GM18526 (cell line): ENCODE results near the gene BIRC6.

ENCODE experiments used
- POLR2A ChIP-seq: IDR thresholded peaks from 3 replicates; pipeline ENCODE4 v1.6.1; 2011; ENCODE audit not compliant: insufficient read length; ENCODE audit errors: extremely low read depth

The BIRC6 gene

DNA sequence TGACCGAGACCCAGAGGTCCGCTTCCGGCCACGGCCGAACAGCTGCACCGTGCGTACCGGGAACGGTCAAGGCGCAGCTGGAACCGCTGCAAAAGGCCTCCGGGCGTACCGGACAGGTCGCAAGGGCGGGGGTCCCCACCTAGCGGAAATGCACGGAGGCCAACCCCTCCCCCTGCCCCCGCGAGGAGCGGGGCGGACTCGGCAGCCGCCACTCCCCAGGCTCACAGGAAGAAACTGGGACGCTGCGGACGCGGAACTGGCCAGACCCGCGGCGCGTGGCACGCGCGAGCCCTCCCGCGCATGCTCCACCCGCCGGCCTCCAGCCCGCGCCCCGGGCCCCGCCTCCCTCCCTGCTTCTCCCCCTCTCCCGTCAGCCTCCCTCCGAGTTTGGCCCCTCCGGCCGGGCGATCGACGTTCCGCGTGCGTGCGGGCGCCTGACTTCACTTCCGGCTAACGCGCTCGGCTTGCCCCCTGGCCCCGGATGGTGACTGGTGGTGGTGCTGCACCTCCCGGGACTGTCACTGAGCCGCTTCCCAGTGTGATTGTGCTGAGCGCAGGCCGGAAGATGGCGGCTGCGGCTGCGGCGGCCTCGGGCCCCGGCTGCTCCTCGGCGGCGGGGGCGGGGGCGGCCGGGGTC lies at the start of gene BIRC6:
TSS of gene BIRC6 (plus strand) at position 343 of the 637 bp plus-strand sequence. CDS start at position 482, 139 bp downstream.
- TF ChIP-seq POLR2A = peak; percentile 95

DNA sequence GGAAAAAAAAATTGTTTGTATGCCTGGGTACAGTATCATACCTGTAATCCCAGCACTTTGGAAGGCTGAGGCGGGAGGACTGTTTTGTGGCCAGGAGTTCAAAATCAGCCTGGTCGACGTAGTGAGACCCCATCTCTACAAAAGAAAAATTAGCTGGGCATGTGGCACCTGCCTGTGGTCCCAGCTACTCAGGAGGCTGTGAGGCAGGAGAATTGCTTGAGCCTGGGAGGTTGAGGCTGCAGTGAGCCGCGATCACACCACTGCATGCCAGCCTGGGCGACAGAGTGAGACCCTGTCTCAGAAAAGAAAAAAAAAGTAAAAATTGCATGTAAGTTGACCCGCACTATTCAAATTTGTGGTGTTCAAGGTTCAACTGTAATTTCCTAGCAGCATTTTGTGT lies 46.2 kb upstream of the BIRC6 start:
- TF ChIP-seq POLR2A = no peak

GRCh38 chr2:32314886-32315285 lies 41.9 kb upstream of the BIRC6 start:
- TF ChIP-seq POLR2A = no peak

- TF ChIP-seq POLR2A = no peak
Measured at GRCh38 chr2:32330136-32330535, 26.7 kb upstream of the BIRC6 start.

- no peak for TF ChIP-seq POLR2A
Measured at GRCh38 chr2:32342801-32343200, 14.0 kb upstream of the BIRC6 start.

GRCh38 chr2:32355976-32356680 lies 695 bp upstream of the BIRC6 start:
- no peak for TF ChIP-seq POLR2A

DNA sequence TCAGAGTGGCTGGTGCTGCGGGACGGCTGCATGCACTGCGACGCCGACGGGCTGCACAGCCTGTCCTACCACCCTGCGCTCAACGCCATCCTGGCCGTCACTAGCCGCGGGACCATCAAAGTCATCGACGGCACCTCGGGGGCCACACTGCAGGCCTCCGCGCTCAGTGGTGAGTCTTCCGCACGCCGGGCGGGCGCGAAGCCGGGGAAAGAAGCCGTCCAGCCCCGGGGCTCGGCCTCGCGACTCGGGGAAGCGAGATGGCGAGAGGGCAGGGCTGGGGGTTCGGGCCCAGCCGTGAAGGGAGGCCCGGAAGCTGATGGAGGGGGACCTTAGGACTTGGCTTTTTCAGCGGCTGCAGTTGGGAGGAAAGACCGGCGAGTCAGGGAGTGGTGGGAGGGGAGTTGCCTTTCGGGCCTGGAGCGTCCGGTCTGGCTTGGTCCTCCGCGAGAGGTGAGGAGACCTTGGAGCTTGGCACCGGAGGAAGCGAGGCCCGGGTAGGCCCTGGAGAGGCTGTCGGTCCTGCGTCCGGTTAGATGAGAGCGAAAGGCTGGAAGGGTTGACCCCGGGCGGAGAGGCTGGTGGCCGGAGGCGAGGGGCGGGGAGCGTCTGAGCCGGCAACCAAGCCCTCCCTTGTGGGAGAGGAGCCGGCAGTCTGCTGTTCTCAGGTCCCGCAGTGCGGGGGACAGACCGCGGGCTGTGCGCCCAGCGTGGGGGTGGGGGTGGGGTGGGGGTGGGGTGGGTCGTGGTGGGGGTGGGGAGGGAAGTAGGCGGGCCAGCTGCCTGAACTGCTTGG lies 691 bp downstream of the BIRC6 start:
- no peak for TF ChIP-seq POLR2A

DNA sequence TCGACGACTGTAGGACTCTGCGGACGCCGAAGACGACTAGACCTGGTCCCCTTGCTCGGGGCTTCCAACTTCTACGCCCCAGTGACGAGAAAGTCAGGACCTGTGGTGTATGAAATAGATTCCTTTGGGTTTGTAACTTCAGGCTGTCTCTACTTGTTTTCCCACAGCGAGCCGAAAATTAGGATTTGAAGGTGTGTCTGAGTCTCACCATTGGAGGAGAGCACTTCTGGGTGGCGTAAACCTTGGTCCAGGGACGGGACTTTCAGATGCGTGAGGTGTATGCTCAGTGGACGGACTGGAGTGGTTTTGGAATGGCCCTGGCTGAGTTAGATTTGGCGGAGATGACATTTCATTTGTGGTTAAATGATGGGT lies 1.3 kb downstream of the BIRC6 start:
- TF ChIP-seq POLR2A = no peak

- no peak for TF ChIP-seq POLR2A
Measured at GRCh38 chr2:32360416-32360815, 3.6 kb downstream of the BIRC6 start.

GRCh38 chr2:32363597-32363996 lies 6.8 kb downstream of the BIRC6 start:
- TF ChIP-seq POLR2A = no peak

DNA sequence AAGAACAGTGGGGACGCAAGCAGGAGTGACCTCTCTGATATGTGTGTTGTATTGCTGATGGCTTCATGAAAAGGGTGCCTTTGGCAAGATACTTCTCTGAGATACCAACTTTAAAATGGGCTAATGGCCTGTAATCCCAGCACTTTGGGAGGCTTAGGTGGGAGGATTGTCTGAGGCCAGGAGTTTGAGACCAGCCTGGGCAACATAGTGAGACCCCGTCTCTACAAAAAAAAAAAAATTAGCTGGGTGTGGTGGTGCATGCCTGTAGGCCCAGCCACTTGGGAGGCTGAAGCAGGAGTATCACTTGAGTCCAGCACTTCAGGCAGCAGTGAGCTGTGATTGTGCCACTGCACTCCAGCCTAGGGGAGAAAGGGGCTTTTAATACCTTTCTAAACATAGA lies 9.8 kb downstream of the BIRC6 start:
- TF ChIP-seq POLR2A = no peak

GRCh38 chr2:32369222-32369621 lies 12.4 kb downstream of the BIRC6 start:
- no peak for TF ChIP-seq POLR2A

DNA sequence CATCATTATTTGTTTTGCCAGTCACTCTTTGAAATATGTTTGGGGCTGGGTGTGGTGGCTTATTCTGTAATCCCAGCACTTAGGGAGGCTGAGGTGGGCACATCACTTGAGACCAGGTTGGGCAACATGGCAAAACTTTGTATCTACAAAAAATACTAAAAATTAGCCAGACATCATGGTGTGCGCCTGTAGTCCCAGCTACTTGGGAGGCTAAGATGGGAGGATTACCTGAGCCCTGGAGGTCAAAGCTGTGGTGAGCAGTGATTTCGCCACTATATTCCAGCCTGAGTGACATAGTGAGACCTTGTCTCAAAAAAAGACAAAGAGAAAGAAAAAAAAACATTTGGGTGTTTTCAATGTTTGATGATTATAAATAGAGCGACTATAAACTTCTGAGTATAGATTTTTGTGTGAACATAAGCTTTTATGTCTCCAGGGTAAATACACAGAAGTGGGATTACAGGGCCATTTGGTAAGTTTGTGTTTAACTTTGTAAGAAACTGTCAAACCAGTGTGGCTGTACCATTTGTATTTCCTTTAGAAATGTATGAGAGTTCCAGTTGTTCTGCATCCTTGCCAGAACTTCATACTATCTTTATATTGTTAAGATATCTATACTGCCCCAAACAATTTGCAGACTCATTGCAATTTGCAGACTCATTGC lies 15.8 kb downstream of the BIRC6 start:
- TF ChIP-seq POLR2A = no peak

DNA sequence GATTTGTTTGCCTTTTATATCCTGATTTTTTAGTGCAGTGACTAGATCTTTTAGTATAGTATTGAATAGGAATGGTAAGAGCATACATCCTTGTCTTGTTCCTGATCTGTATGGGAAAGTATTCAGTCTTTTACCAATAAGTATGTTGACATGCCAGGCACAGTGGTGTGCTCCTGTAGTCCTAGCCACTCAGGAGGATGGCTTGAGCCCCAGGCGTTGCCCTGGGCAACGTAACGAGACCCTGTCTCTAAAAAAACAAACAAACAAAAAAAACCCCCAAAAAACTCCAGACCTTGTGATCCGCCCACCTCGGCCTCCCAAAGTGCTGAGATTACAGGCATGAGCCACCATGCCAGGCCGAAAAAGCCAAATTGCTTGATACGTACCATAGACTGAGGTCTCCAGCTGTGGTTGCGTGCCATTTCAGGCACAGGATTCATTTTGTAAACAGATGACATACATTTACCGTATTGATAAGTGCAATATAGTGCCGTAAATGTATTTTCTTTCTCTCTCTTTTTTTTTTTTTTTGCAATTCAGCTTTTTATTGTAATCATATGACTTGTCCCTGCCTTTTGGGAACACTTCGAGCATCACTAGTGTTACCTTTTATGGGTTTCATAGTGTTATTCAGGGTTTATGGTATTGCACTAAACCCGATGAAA lies 18.5 kb downstream of the BIRC6 start:
- no peak for TF ChIP-seq POLR2A

DNA sequence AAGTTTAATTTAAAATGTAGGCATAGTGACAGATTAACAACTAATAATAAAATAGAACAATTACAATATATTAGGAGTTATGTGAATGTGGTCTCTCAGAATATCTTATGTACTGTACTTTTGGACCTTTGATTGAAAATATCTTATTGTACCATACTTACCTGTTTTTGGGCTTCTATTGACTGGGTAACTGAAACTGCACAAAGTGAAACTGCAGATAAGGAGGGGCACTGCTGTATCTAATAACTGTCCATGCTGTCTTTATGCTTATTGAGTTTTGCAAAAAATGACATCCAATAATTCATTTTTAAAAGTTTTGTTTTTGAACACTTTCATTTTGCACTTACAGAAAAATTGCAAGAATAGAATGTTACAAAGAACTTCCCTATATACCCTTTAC lies 19.9 kb downstream of the BIRC6 start:
- TF ChIP-seq POLR2A = no peak

- TF ChIP-seq POLR2A = no peak
Measured at GRCh38 chr2:32377928-32378327, 21.1 kb downstream of the BIRC6 start.

DNA sequence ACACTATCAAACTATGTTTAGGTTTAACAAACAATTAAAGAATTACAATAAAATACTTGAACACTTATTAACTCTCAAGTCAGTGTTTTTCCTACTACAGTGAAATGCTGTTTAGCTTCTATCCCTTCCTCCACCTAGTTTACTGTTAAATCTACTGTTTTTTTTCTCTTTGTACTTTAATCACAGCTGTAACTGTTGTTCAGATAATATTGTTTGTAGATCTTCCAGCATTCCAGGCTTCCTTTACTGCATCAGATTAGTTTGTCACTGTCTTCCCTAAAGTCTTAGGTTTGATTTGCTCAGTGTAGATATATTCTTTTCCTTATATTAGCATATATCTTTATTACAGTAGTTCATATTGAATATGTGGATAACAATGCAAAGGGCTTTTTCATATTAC lies 22.5 kb downstream of the BIRC6 start:
- no peak for TF ChIP-seq POLR2A
